Measurements from ENCODE around the gene PCDH10.
A peak's percentile ranks its signal among the peaks of the same experiment; 100 is the strongest.

The PCDH10 gene
- 0 to 1.1 reads per million in 2 donors for total RNA-seq

DNA sequence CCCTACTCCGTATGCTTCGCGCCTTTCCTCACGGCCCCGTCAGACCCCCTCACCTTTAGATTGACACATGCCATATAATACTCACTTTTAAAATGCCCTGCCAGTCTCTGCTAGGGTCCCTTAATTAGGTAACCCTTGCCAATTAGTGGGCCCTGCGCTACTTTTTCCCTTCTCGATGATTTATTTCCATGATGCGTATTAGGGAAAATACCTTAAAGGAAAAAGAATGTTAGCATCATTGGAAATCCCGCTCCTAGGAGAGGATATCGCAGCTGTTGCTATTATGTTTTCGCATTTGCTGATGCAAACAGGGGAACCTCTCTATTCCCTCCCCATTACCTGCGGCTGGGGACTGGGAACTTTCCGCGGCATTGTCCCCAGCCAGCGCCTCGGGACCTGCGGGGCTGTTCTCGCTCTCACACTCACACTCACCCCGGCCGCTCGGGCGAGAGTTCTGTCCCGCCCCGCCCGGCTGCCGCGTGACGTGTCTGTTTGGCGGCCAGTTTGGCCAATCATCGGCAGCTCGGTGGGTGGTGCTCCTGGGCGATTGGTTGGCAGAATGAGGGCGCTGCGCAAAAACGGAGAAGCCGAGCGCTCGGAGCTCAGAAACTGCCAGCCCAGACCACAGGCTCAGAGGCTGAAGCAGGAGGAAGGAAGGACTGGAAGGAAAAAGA, at the start of gene PCDH10:
PCDH10 (plus strand) TSS at position 605 of the 674 bp plus-strand sequence. CDS start 847 bp downstream, outside the sequence.
- DNase-seq, result peak in 1 of 5 experiments; percentile 68

DNA sequence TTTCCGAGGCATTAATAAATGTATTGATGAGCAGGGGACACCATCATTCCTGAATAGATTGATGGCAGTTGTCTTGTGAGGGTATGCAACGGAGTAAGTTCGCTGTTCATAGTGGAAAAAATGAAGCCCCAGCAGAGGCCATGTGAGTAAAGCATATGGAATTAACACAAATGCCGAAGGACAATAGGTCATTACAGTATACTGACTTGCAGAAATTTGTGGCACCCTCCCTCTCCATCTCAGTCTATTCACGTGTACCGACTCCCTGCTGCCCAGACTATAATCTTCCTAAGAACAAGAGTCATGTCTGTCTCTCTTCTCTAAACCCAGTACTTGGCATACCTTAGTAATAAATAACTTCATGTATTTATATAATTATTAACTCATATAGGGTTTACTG, 47.1 kb upstream of the PCDH10 start:
- no peak for DNase-seq

GRCh38 chr4:133102612-133103409, 46.3 kb upstream of the PCDH10 start:
- DNase-seq, result no peak

DNA sequence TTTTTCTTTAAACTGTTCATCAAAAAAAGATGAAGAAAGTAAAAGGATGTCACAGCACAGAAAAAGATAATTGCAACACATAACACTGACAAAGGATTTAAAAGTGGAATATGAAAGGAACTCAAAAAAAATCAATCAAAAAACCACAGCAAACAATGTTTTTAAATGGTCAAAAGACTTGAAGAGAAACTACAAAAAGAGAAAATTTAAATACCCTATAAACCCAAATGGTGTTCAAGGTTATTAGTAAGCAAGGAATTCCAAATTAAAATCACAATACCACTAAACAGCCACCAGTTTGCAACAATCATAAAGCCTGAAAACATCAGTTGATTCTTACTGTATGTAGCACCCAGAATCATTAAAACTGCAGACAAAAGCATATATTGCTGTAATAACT, 36.5 kb upstream of the PCDH10 start:
- DNase-seq, result no peak

DNA sequence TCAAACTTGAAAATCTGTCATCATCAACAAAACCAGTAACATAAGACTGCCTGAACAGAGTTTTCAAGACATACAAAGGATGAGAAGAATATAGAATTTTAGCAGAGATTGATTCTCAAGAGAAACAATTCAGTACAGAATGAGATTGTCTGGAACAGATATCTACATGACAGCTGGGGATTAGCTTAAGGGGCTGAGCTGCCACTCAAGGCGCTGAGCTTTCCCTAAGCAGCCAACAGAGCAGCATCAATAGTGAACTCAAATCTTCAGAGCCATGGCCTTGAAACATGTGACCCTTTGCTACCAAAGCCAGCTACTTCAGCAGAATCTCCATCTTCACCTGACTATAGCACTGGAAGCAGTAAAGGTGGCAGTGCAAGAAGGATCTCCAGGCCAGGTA, 24.3 kb upstream of the PCDH10 start:
- no peak for DNase-seq

DNA sequence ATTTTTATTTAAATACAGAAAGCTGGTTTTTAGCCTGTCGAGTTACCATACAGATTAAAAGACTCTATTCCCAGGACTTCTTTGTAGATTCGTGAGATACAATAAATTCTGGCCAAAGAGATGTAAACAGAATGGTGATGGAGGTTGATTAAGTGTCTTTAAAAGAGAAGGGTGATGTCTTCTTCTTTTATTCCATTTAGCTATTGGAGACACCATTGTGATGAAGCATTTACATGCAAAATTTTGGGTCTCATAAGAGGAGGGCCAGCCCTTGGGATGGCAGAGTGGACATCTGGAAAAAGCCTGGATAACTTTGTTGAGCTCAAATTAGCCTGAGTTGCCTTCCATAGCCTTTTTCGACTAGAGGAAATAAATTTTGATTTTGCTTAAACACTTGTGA, 21.6 kb upstream of the PCDH10 start:
- DNase-seq, result no peak

DNA sequence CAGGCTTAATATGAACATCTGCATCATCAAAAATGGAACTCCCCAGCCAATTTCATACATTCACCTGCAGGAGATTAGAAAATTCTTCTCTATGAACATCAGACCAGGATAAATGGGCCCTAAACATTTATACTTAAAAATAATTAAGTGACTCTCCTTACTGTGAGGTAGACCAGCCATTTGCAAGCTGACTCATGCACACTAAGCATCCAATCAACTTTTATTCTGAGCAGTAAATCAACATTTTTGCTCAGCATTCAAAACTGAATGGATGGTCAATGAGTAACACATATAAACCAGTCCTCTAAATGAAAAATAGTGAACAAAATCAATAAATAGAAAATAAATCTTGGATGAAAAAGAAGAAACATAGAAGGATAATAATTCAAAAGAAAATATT, 19.9 kb upstream of the PCDH10 start:
- no peak for DNase-seq

- DNase-seq, result no peak
Measured at GRCh38 chr4:133130171-133130570, 18.9 kb upstream of the PCDH10 start.

GRCh38 chr4:133131829-133132460, 17.1 kb upstream of the PCDH10 start:
- no peak for DNase-seq

DNA sequence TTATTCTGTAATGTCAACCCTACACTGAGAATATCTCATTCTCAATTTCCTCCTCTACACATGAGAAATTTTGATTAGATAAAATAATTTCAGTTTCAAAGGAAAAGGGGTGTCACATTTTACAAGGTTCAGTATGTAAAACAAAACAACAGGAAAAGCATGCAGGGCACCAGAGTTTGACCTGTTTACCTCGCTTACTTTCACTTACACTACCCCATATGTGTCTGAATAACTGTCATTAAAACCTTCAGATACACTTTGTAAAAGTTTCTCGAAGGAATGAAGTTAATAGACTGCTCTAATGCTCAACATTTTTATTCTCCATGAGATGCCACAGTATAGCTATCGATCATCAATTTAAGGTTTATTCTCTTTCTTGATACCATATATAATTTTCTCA, 12.3 kb upstream of the PCDH10 start:
- no peak for DNase-seq

GRCh38 chr4:133137571-133137970, 11.5 kb upstream of the PCDH10 start:
- DNase-seq, result no peak

- no peak for DNase-seq
Measured at GRCh38 chr4:133143775-133144430, 5.2 kb upstream of the PCDH10 start.

- DNase-seq, result no peak
Measured at GRCh38 chr4:133145241-133145640, 3.9 kb upstream of the PCDH10 start.

GRCh38 chr4:133145758-133146573, 3.1 kb upstream of the PCDH10 start:
- DNase-seq, result no peak

DNA sequence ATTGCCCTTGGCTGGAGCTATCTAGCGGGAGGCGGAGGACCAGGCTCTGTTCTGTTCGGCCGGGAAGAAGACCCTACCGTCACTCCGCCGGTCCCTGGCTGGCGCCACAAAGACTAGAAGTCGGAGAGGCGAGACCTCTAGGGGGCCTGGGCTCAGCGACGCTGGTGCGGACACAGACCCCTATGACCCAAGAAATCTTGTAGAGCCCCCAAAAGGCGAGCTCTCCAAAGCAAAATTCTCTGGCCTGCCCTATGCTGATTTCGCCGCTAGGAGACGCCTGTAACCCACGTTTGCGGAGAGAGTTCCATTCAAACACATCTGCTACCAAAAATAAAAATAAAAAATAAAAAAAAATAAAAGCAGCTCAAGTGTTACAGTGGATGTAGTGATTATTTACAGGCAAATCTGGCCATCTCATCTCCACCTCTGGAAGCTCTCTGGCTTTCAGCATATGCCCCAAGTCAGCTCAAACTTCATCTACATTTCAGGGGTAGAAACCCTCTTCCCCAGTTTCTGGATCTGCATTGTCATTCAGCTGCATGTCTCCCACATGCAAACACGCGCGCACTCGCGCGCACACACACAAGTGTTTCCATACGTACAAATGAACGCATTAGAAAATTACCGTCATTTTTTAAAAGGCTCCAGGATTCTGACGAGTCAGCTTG, 2.4 kb upstream of the PCDH10 start:
- DNase-seq, result peak in 1 of 5 experiments; percentile 21

DNA sequence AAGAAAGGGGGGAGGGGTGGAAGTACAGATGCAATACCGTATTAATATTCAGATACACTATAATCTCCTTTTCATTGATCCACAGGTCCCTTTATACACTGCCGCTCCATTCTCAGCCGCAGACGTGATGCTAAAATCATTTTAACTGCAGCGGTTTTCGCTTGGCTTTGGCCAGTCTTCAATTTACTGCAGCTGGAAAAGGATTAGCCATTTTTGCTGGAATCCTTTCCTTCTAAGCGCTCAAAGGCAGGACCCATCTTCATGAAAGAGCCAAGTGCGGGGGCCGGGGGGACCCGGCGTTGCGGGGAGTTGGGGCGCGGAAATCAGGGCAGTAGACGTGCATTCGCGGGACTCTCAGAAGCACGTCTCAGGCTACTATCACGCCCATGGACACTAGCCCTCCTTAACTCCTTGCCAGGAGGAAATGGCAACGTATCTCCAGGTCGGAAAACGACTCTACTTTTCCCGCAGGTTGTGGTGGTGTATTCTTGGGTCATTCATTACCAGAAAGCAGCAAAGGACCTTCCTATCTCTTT, 1.7 kb upstream of the PCDH10 start:
- no peak for DNase-seq

- peak in 1 of 5 experiments; percentile 21 for DNase-seq
Measured at GRCh38 chr4:133147921-133148689, 989 bp upstream of the PCDH10 start.

- DNase-seq, result no peak
Measured at GRCh38 chr4:133149364-133149695, 236 bp downstream of the PCDH10 start.

DNA sequence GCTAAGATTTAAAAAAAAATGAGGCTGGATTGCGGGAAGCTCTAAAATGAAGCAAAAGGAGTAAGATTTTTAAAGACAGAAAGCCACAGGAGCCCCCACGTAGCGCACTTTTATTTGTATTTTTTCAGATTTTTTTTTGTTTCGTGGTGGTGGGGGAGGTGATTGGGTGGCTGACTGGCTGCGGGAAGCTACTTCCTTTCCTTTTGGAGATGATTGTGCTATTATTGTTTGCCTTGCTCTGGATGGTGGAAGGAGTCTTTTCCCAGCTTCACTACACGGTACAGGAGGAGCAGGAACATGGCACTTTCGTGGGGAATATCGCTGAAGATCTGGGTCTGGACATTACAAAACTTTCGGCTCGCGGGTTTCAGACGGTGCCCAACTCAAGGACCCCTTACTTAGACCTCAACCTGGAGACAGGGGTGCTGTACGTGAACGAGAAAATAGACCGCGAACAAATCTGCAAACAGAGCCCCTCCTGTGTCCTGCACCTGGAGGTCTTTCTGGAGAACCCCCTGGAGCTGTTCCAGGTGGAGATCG, 908 bp downstream of the PCDH10 start:
- DNase-seq, result no peak

Measured in T-helper 2 cell (primary cell).